ENCODE results near the gene ZCCHC14. TPM values are rescaled to one million over a fixed set of nuclear protein-coding genes. Genes with fewer than 3 reads are reported as not detected.

Gene ZCCHC14
- polyA plus RNA-seq, 1 experiment: 2.7 TPM

DNA sequence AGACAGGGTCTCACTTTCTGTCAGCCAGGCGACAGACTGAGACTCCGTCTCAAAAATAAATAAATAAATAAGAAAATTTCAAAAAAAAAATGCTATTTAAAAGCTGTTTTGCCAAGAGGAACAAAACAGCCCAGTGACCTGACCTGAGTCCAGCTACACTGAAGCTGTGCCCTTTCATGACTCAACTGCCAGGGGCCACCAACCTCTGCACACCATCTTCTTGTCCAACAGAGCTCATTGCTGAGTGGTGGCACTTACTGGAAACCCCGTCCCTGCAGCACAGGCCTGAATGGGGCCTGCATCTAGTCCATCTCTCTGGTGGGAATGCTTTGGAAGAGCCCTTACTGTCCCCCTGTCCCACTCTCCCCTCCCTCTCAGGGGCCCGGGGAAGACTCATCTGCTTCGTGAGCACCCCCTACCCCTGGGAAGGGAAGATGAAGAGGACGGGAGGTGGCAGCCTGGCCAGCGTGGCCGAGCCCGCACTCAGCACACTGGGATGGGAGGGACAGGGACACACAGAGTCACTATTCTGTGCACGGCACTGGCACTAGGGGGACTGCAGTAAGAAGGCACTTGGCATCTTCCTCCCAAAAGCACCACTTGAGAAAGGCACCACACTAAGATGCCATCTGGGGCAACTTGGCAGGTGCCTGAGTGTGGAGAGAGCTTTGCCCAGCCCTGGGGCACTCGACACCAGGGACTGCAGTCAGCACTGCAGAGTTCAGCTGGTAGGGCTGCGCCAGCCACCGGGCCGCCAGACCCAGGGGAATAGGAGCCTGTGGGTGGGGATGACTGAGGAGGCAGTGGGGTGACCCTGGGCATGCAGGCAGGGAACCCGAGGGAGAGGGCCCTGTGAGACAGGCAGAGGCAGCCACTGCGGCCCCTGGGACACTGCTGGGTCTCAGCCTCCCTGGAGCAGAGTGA is 122.8 kb downstream of the ZCCHC14 start:
- Histone ChIP-seq H3K4me3 (ENCODE audit: low read depth, low read length) (no peak overlapping the region), H3K27me3 (ENCODE audit: control insufficient read depth, insufficient read depth, low read length) (no peaks in the 10 kb centered on the region), H3K36me3 (ENCODE audit: control insufficient read depth, insufficient read depth, low read length) (peaks cover 3% of the 10 kb centered on the region; the same call in 1 of the 2 replicates)
- no peak for DNase-seq (ENCODE audit: low read depth)
- TF ChIP-seq, protein P1, sequence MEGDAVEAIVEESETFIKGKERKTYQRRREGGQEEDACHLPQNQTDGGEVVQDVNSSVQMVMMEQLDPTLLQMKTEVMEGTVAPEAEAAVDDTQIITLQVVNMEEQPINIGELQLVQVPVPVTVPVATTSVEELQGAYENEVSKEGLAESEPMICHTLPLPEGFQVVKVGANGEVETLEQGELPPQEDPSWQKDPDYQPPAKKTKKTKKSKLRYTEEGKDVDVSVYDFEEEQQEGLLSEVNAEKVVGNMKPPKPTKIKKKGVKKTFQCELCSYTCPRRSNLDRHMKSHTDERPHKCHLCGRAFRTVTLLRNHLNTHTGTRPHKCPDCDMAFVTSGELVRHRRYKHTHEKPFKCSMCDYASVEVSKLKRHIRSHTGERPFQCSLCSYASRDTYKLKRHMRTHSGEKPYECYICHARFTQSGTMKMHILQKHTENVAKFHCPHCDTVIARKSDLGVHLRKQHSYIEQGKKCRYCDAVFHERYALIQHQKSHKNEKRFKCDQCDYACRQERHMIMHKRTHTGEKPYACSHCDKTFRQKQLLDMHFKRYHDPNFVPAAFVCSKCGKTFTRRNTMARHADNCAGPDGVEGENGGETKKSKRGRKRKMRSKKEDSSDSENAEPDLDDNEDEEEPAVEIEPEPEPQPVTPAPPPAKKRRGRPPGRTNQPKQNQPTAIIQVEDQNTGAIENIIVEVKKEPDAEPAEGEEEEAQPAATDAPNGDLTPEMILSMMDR (IDR thresholded peaks at IDR 0.05; ENCODE audit: insufficient read depth, low read depth, low read length): no peak
- ChIA-PET CTCF (interaction anchor here (0.7 to 1.0 kb wide), 3 partner anchors 8 to 53 kb away, joined by 3 to 6 read pairs (median 5); partner anchors contain the start of gene C16orf95), POLR2A (no interaction called here)

DNA sequence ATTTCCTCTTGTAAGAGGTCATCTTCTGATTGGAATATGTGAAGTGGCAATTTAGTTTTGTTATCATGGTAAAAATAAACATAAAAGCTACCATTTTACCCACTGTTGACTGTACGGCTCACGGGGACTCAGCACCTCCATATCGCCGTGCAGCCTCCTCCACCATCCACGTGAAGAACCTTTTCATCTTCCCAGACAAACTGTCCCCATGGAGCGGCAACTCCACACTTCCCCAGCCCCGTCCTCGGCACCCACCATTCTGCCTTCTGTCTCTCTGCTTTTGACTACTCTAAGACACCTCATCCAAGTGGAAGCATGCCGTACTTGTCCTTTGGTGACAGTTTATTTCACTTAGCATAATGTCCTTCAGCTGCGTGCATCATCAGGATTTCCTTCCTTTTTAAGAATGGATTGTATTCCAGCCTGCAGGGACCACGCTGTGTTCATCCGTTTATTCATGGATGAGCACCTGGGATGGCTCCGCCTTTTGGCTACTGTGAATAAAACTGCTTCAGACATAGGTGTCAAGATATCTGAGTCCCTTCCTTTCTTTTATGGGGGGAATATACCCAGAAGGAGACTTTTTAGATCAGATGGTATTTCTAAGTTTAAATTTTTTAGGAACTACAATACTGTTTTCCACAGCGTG is 123.6 kb downstream of the ZCCHC14 start:
- no peaks in the 10 kb centered on the region for H3K27me3 ChIP-seq (ENCODE audit: control insufficient read depth, insufficient read depth, low read length)
- ChIA-PET POLR2A (no interaction called here), CTCF (interaction anchor here (1.0 kb wide), 1 partner anchor 48 kb away, joined by 3 read pairs; no protein-coding TSS in a partner anchor)
- H3K36me3 ChIP-seq (ENCODE audit: control insufficient read depth, insufficient read depth, low read length): peaks cover 3% of the 10 kb centered on the region; the same call in 1 of the 2 replicates
- TF ChIP-seq, protein P1 (IDR thresholded peaks at IDR 0.05; ENCODE audit: insufficient read depth, low read depth, low read length): no peak
- no peak for DNase-seq (ENCODE audit: low read depth)
- no peak overlapping the region for H3K4me3 ChIP-seq (ENCODE audit: low read depth, low read length)

DNA sequence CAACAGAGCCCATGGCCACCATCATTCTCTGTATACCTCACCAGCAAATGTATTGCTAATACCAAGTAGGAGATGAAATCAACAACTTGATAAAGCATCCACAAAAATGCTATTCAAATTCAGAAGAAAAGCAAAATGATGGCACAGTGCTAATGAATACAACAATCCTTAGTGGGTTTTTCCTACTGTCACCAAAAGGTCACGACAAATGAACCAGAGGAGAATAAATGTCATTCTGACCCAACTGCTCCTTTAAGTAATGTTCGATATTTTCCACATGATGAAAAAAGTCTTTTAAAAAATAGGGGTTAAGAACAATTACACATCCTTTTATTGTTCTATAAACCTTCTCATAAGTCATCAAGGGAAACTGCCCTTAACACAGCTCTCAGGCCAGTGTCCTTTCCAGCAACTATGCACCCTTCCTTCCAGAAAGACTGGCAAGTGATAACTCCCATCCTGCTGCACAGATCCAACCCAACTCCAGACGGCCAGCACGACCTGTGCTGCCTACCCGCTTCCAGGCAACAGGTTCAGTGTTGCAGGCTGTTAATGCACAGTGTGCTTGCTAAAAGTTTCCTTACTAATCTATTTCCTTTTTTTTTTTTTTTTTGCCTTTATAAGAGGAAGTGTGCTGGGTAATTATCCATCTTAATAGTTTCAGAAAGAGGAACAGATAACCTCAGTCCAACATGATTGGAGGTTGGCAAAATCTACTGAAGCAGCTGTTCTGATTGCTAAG is 124.6 kb downstream of the ZCCHC14 start:
- ChIA-PET CTCF (interaction anchor here (1.0 kb wide), 1 partner anchor 9 kb away, joined by 3 read pairs; no protein-coding TSS in a partner anchor), POLR2A (no interaction called here)
- Histone ChIP-seq H3K4me3 (ENCODE audit: low read depth, low read length) (no peak overlapping the region), H3K36me3 (ENCODE audit: control insufficient read depth, insufficient read depth, low read length) (peaks cover 4% of the 10 kb centered on the region; the same call in 1 of the 2 replicates), H3K27me3 (ENCODE audit: control insufficient read depth, insufficient read depth, low read length) (no peaks in the 10 kb centered on the region)
- TF ChIP-seq, protein P1 (IDR thresholded peaks at IDR 0.05; ENCODE audit: insufficient read depth, low read depth, low read length): no peak
- no peak for DNase-seq (ENCODE audit: low read depth)

DNA sequence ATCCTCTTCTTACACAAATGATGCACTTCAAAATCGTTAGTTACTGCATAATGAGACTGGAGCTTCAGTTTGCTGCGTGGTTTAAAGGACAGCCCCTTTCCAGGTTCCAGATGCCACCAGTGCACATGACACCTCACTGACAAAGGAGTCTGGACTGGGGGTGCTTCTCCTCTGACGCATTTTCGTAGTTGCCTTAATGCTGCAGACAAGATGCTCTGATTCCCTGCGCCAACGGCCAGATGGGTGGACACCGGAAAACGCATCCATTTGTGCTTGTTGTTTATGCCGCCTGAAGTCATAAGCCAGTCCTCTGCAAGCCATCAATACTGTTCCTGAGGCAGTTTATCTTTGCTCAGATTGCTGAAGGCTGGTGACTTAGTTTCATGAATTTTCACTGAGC is 125.3 kb downstream of the ZCCHC14 start:
- ChIA-PET POLR2A (no interaction called here), CTCF (interaction anchor here (1.0 kb wide), 2 partner anchors 10 to 11 kb away, joined by 3 read pairs; no protein-coding TSS in a partner anchor)
- DNase-seq (ENCODE audit: low read depth): no peak
- Histone ChIP-seq H3K36me3 (ENCODE audit: control insufficient read depth, insufficient read depth, low read length) (peaks cover 4% of the 10 kb centered on the region; the same call in 1 of the 2 replicates), H3K27me3 (ENCODE audit: control insufficient read depth, insufficient read depth, low read length) (no peaks in the 10 kb centered on the region), H3K4me3 (ENCODE audit: low read depth, low read length) (no peak overlapping the region)
- TF ChIP-seq, protein P1 (IDR thresholded peaks at IDR 0.05; ENCODE audit: insufficient read depth, low read depth, low read length): no peak

Measured in BJ (cell line).